ENCODE results near the gene EHD4. TPM values are rescaled to one million over a fixed set of nuclear protein-coding genes. Genes with fewer than 3 reads are reported as not detected.
A peak's percentile ranks its signal among the peaks of the same experiment; 100 is the strongest.

EHD4 gene
- total and polyA plus RNA-seq, 12 donors, result 23.4 to 62.7 (median 43.2) TPM

DNA sequence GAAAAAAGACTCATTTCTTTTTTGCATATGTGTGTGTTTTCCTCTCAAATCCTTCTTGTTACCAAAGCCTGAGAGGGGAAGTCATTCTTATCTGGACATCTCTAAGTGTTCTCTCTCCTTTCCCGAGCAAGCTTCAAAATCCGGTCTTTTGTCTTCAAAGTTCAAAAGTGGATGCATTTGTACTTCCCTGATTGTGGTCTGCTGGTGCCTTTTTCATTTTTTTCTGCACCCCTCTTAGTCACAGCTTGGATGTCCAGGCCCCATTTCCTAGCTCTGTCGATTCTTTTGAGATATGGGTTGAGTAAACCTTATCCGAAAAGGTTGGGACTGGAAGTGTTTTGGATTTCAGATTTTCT, 34.8 kb downstream of the EHD4 start:
- peak in 1 of 9 donors; percentile 1 for TF ChIP-seq CTCF (IDR thresholded peaks at IDR 0.05)
- H3K27ac ChIP-seq, result peak overlapping the region; percentile 27 to 89 (median 79)
- no peak for DNase-seq
- intact Hi-C loops (cut with DNase I), result no loop called here
- 49 to 58% methylated on average over 4 of the region's 4 CpGs for WGBS, 2 donors
- ATAC-seq, result peak in 5 of 8 donors; percentile 4 to 34 (median 31)
- peaks cover 0 to 45% (median 12%) of the 10 kb centered on the region in 9 donors for H3K36me3 ChIP-seq
- no peaks in the 10 kb centered on the region for H3K27me3 ChIP-seq
- H3K4me3 ChIP-seq, result no peak overlapping the region
- H3K4me1 ChIP-seq, result peaks cover 25 to 98% (median 88%) of the 10 kb centered on the region in 9 donors
- H3K9me3 ChIP-seq, result no peaks in the 10 kb centered on the region

DNA sequence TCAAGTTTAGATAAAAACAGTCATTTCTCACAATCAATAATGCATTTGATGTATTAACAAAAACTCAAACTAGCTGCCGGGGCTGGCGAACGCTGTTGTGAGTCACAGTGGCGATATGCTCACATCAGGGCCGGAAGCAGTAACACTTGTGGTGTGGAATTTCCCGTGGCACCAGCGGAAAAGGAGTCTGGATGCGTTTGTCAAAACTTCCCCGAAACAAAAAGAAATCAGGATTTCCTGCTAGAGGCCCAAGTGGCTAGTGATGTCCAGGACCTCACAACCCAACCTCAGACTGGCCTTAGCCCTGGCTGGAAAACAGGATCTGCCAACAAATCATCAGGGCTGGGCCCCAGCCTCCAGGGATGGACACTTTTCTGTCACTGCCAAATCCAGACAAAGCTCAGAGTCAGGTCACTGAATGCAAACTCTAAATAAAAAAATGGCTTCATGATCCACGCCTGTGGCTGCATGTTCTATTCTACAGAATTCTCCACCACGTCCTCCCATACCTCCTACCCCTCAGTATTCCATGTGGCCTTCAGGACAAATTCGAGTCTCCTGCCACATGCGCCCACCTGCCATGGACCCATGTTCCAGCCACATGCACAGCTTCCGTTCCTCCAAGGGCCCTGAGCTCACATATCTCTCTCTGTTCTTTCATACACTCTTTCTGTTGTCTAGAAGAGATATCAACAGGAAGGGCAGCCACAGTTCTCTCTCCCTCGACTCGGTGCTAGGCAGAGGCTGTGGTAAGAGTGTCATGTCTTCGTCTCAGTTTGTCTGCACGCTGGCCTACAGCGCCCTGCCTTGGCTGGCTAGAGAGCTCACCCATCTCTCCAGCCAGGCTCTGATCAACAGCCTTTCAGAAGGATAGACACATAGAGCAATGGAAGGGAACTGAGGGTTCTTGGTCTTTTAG, 35.4 kb downstream of the EHD4 start:
- H3K4me3 ChIP-seq, result peak overlapping the region in 1 of 10 donors; percentile 2
- WGBS, 2 donors, result 50 to 63% methylated on average over 19 of the region's 19 CpGs
- H3K27me3 ChIP-seq, result no peaks in the 10 kb centered on the region
- H3K36me3 ChIP-seq, result peaks cover 0 to 44% (median 9%) of the 10 kb centered on the region in 9 donors
- no peaks in the 10 kb centered on the region for H3K9me3 ChIP-seq
- peak in 2 of 9 donors; percentile 15 to 16 for TF ChIP-seq CTCF (IDR thresholded peaks at IDR 0.05)
- peak; percentile 39 to 59 (median 52) for ATAC-seq
- intact Hi-C loops (cut with DNase I), result no loop called here
- peaks cover 27 to 100% (median 90%) of the 10 kb centered on the region in 9 donors for H3K4me1 ChIP-seq
- peak overlapping the region; percentile 27 to 89 (median 80) for H3K27ac ChIP-seq
- DNase-seq, result peak in 1 of 2 donors; percentile 69

- ATAC-seq (no peak), DNase-seq (no peak)
- Histone ChIP-seq H3K36me3 (peaks cover 0 to 38% (median 6%) of the 10 kb centered on the region in 9 donors), H3K4me1 (peaks cover 27 to 99% (median 88%) of the 10 kb centered on the region in 9 donors), H3K9me3 (no peaks in the 10 kb centered on the region), H3K4me3 (no peak overlapping the region), H3K27me3 (no peaks in the 10 kb centered on the region), H3K27ac (peak overlapping the region in 8 of 10 donors; percentile 72 to 89 (median 80))
- TF ChIP-seq CTCF (IDR thresholded peaks at IDR 0.05), result no peak
- intact Hi-C loops (cut with DNase I), result no loop called here
- 85 to 88% methylated on average over 3 of the region's 3 CpGs for WGBS, 2 donors
Observed at GRCh38 chr15:41936155-41936554, 36.2 kb downstream of the EHD4 start.

DNA sequence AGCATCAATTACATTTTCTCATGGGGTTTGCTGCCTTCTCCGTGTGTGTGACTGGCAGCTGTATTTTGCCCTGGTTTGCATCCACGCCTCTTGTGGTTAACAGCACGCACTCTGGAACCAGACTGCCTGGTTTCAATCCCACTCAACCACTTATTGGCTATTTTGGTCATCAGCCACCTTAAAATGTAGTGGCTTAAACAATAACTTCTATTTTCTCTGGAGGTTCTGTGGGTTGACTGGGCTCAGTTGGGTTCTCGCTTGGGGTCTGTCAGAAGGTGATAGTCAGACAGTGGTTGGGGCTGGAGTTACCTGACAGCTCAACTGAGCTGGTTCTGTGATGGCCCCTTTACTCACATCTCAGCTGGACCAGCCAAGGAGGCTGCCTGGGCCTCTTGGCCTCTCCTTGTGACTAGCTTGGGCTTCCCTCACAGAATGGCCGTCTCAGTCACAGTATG, 36.8 kb downstream of the EHD4 start:
- Histone ChIP-seq H3K27ac (peak overlapping the region in 8 of 10 donors; percentile 72 to 89 (median 80)), H3K4me1 (peaks cover 27 to 99% (median 88%) of the 10 kb centered on the region in 9 donors), H3K36me3 (peaks cover 0 to 32% (median 6%) of the 10 kb centered on the region in 9 donors), H3K27me3 (no peaks in the 10 kb centered on the region), H3K4me3 (no peak overlapping the region), H3K9me3 (no peaks in the 10 kb centered on the region)
- no peak for ATAC-seq
- DNase-seq, result no peak
- WGBS, 2 donors, result 67 to 76% methylated on average over 5 of the region's 5 CpGs
- intact Hi-C loops (cut with DNase I), result loop anchor here in 1 of 10 donors (2.0 kb wide), 1 partner anchor 35 kb away; no protein-coding TSS in a partner anchor
- no peak for TF ChIP-seq CTCF (IDR thresholded peaks at IDR 0.05)
